Progenitor cell of endocrine pancreas (in vitro differentiated cells): ENCODE results near the gene WASF2. TPM values are rescaled to one million over a fixed set of nuclear protein-coding genes. Genes with fewer than 3 reads are reported as not detected.
"Not testable (repeated sequence)": the region's sequence is repeated elsewhere in the genome, so short reads cannot be mapped to it uniquely, and the experiment has no call there.

Experiments
- DNase-seq: peaks from one replicate; pipeline ENCODE4 v3.0.0; 2021; ENCODE audit warnings: low spot score; ENCODE audit not compliant: unreplicated experiment
- H3K27ac Mint-ChIP-seq: 2 replicates; pipeline ENCODE4 v1.8.0; 2021; ENCODE audit warnings: mild to moderate bottlenecking, moderate library complexity, mixed read lengths
- H3K27me3 Mint-ChIP-seq: 2 replicates; pipeline ENCODE4 v1.8.0; 2021; ENCODE audit warnings: mixed read lengths
- H3K36me3 Mint-ChIP-seq: 2 replicates; pipeline ENCODE4 v1.8.0; 2022; ENCODE audit warnings: mixed read lengths; ENCODE audit not compliant: insufficient read depth
- H3K4me1 Mint-ChIP-seq: 2 replicates; pipeline ENCODE4 v1.8.0; 2021; ENCODE audit warnings: low read depth, mixed read lengths
- H3K4me3 Mint-ChIP-seq: 2 replicates; pipeline ENCODE4 v1.8.0; 2021; ENCODE audit warnings: low read depth, mild to moderate bottlenecking, moderate library complexity, mixed read lengths
- H3K9me3 Mint-ChIP-seq: 2 replicates; pipeline ENCODE4 v1.8.0; 2021; ENCODE audit warnings: low read depth, mixed read lengths
- CTCF ChIP-seq: fragments of 200-600 bp; sonication (generic); IDR thresholded peaks from one replicate; pipeline ENCODE4 v1.5.0; 2021; ENCODE audit warnings: antibody characterized with exemption, mild to moderate bottlenecking; ENCODE audit not compliant: unreplicated experiment
- total RNA-seq: library from RNA; stranded (reverse); gene quantifications from 2 replicates; pipeline ENCODE4 v1.2.1, GENCODE V29; 2021

WASF2 gene
- total RNA-seq, 1 donor from 2014 or later, result 76.9 TPM

- H3K9me3 Mint-ChIP-seq, result no peaks in the 10 kb centered on the region
- H3K27ac Mint-ChIP-seq, result no peak overlapping the region
- TF ChIP-seq CTCF, result no peak
- H3K4me1 Mint-ChIP-seq, result no peaks in the 10 kb centered on the region
- H3K36me3 Mint-ChIP-seq, result peaks cover 22% of the 10 kb centered on the region
- no peak for DNase-seq
- H3K4me3 Mint-ChIP-seq, result no peak overlapping the region
- H3K27me3 Mint-ChIP-seq, result no peaks in the 10 kb centered on the region
These were observed 80.3 kb downstream of the WASF2 start for GRCh38 chr1:27409669-27410068.

- peaks cover 15% of the 10 kb centered on the region for H3K36me3 Mint-ChIP-seq
- no peak overlapping the region for H3K4me3 Mint-ChIP-seq
- no peak for DNase-seq
- H3K4me1 Mint-ChIP-seq, result no peaks in the 10 kb centered on the region
- H3K9me3 Mint-ChIP-seq, result no peaks in the 10 kb centered on the region
- no peak overlapping the region for H3K27ac Mint-ChIP-seq
- no peak for TF ChIP-seq CTCF
- H3K27me3 Mint-ChIP-seq, result no peaks in the 10 kb centered on the region
These were observed 81.8 kb downstream of the WASF2 start for GRCh38 chr1:27408151-27408550.

GRCh38 chr1:27406791-27407190 is 83.2 kb downstream of the WASF2 start:
- not testable (repeated sequence) for H3K36me3 Mint-ChIP-seq, H3K9me3 Mint-ChIP-seq, H3K4me1 Mint-ChIP-seq, H3K27me3 Mint-ChIP-seq, DNase-seq, H3K4me3 Mint-ChIP-seq, H3K27ac Mint-ChIP-seq

- no peak overlapping the region for H3K27ac Mint-ChIP-seq
- H3K4me1 Mint-ChIP-seq, result peaks cover 2% of the 10 kb centered on the region
- no peaks in the 10 kb centered on the region for H3K9me3 Mint-ChIP-seq
- peaks cover 9% of the 10 kb centered on the region for H3K36me3 Mint-ChIP-seq
- no peak for DNase-seq
- H3K4me3 Mint-ChIP-seq, result no peak overlapping the region
- H3K27me3 Mint-ChIP-seq, result no peaks in the 10 kb centered on the region
- TF ChIP-seq CTCF, result no peak
These were observed 83.6 kb downstream of the WASF2 start for GRCh38 chr1:27406362-27406680.

GRCh38 chr1:27405598-27406361 is 84.2 kb downstream of the WASF2 start:
- not testable (repeated sequence) for H3K27ac Mint-ChIP-seq, DNase-seq, H3K27me3 Mint-ChIP-seq, H3K36me3 Mint-ChIP-seq, H3K4me3 Mint-ChIP-seq, H3K4me1 Mint-ChIP-seq, H3K9me3 Mint-ChIP-seq

- Mint-ChIP-seq H3K27me3 (no peaks in the 10 kb centered on the region), H3K4me1 (peaks cover 2% of the 10 kb centered on the region), H3K36me3 (peaks cover 9% of the 10 kb centered on the region), H3K27ac (no peak overlapping the region), H3K4me3 (no peak overlapping the region), H3K9me3 (no peaks in the 10 kb centered on the region)
- no peak for DNase-seq
- no peak for TF ChIP-seq CTCF
These were observed 84.9 kb downstream of the WASF2 start for GRCh38 chr1:27405074-27405473.
